Neural progenitor cell (in vitro differentiated cells): Measurements from ENCODE around the gene RPL3.

Experiments used
- CTCF ChIP-seq: fragments of 200-600 bp; sonication (generic); IDR thresholded peaks from 2 replicates; pipeline ENCODE4 v1.5.1; 2017; ENCODE audit warnings: antibody characterized with exemption, mild to moderate bottlenecking
- EZH2 ChIP-seq: fragments of 200-600 bp; sonication (generic); IDR thresholded peaks from 2 replicates; pipeline ENCODE4 v1.6.1; 2017; ENCODE audit warnings: antibody characterized with exemption, mild to moderate bottlenecking, moderate library complexity
- EZH2phosphoT487 ChIP-seq: fragments of 200-600 bp; sonication (generic); IDR thresholded peaks from 2 replicates; pipeline ENCODE4 v1.6.1; 2017; ENCODE audit warnings: antibody characterized with exemption

- TF ChIP-seq CTCF (no peak), EZH2phosphoT487 (no peak), EZH2 (no peak)
These were observed 32.3 kb upstream of the RPL3 start for GRCh38 chr22:39351689-39352214.
